NT2/D1 (cell line): ENCODE measurements around the gene SLC38A10.

ENCODE experiments used
- SUZ12 ChIP-seq: IDR thresholded peaks from 2 replicates; pipeline ENCODE4 v1.6.1; 2011; ENCODE audit not compliant: insufficient read length, insufficient read depth; ENCODE audit errors: extremely low read depth
- YY1 ChIP-seq: IDR thresholded peaks from 2 replicates; pipeline ENCODE4 v1.6.1; 2011; ENCODE audit not compliant: insufficient read length, insufficient read depth
- ZNF274 ChIP-seq: IDR thresholded peaks from 2 replicates; pipeline ENCODE4 v1.6.1; 2011; ENCODE audit warnings: mild to moderate bottlenecking, low read depth, low read length

DNA sequence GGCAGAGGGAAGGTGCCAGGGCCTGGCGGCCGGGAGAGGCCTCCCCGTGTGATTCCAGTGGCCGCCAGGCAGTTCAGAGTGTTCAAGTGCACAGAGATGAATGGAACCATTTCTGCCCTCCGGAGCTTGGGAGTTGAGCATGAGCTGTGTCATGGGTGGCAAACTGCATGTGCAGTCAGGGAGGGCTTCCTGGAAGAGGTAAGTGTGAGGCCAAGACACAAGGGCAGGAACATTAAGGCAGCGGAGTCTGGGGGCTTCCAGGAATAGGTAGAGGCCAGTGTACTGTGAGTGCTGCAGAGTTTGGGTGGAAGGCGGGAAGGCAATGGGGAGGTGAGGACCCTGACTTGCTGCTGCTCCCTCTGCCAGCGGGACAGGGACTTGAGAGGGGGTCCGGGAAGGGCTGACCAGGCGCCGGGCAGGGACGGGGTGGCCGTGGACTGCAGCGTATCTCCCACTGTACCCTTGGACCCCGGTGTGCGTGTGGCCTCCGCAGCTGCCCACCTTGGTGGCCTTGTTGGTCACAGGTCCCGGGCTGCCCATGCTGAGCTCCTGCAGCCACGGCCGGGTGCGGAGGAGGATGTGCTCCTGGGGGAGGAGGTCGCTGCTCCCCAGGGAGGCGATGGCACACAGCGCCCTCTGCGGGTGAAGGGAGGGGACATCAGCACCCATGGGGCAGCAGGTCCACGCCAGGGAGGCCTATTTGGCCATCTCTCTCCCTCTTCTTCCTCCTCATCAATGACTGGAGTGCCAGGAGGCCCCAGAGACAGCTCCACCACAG lies 64.9 kb downstream of the SLC38A10 start:
- TF ChIP-seq ZNF274 (no peak), YY1 (no peak), SUZ12 (no peak)
